IPS-11a (cell line): ENCODE measurements around the gene SPDEF.

Experiments used
- H3K4me3 ChIP-seq: one replicate; pipeline ENCODE4 v1.5.1; 2013; ENCODE audit warnings: low read depth, low read length, control low read depth

Gene SPDEF

GRCh38 chr6:34583861-34584604 lies 27.9 kb upstream of the SPDEF start:
- H3K4me3 ChIP-seq, result no peak overlapping the region

GRCh38 chr6:34583461-34583860 lies 27.3 kb upstream of the SPDEF start:
- no peak overlapping the region for H3K4me3 ChIP-seq

GRCh38 chr6:34581561-34581920 lies 25.4 kb upstream of the SPDEF start:
- no peak overlapping the region for H3K4me3 ChIP-seq

GRCh38 chr6:34580707-34581560 lies 24.8 kb upstream of the SPDEF start:
- no peak overlapping the region for H3K4me3 ChIP-seq

GRCh38 chr6:34578445-34579262 lies 22.5 kb upstream of the SPDEF start:
- H3K4me3 ChIP-seq, result no peak overlapping the region

- H3K4me3 ChIP-seq, result no peak overlapping the region
Measured at GRCh38 chr6:34576286-34576955, 20.3 kb upstream of the SPDEF start.

- no peak overlapping the region for H3K4me3 ChIP-seq
Measured at GRCh38 chr6:34575326-34575725, 19.2 kb upstream of the SPDEF start.

- H3K4me3 ChIP-seq, result no peak overlapping the region
Measured at GRCh38 chr6:34574647-34575293, 18.6 kb upstream of the SPDEF start.

- no peak overlapping the region for H3K4me3 ChIP-seq
Measured at GRCh38 chr6:34573567-34574183, 17.5 kb upstream of the SPDEF start.

GRCh38 chr6:34572585-34572984 lies 16.5 kb upstream of the SPDEF start:
- no peak overlapping the region for H3K4me3 ChIP-seq

- H3K4me3 ChIP-seq, result no peak overlapping the region
Measured at GRCh38 chr6:34572021-34572420, 15.9 kb upstream of the SPDEF start.

GRCh38 chr6:34571388-34571787 lies 15.3 kb upstream of the SPDEF start:
- no peak overlapping the region for H3K4me3 ChIP-seq

- no peak overlapping the region for H3K4me3 ChIP-seq
Measured at GRCh38 chr6:34570066-34570833, 14.1 kb upstream of the SPDEF start.

GRCh38 chr6:34569361-34569973 lies 13.3 kb upstream of the SPDEF start:
- H3K4me3 ChIP-seq, result no peak overlapping the region

GRCh38 chr6:34568341-34569201 lies 12.4 kb upstream of the SPDEF start:
- no peak overlapping the region for H3K4me3 ChIP-seq

- no peak overlapping the region for H3K4me3 ChIP-seq
Measured at GRCh38 chr6:34566830-34567546, 10.9 kb upstream of the SPDEF start.

- no peak overlapping the region for H3K4me3 ChIP-seq
Measured at GRCh38 chr6:34565722-34566137, 9.6 kb upstream of the SPDEF start.
